H9 (cell line): ENCODE results near the gene PFDN1. TPM values are rescaled to one million over a fixed set of nuclear protein-coding genes. Genes with fewer than 3 reads are reported as not detected.

Experiments used
- DNase-seq: peaks from one replicate; pipeline ENCODE4 v3.0.0-alpha.2; 2017
- H2AFZ ChIP-seq: one replicate; pipeline ENCODE4 v1.6.1; 2013; ENCODE audit warnings: mild to moderate bottlenecking, low read length, control low read depth, moderate library complexity
- H2AK5ac ChIP-seq: 2 replicates; pipeline ENCODE4 v1.6.1; 2013; ENCODE audit warnings: low read length, control low read depth, mixed read lengths; ENCODE audit not compliant: insufficient read length
- H2BK120ac ChIP-seq: one replicate; pipeline ENCODE4 v1.6.1; 2013; ENCODE audit warnings: low read depth, mild to moderate bottlenecking, low read length, control low read depth, inconsistent platforms; ENCODE audit not compliant: poor library complexity, severe bottlenecking
- H2BK12ac ChIP-seq: 2 replicates; pipeline ENCODE4 v1.6.1; 2013; ENCODE audit warnings: low read length, control low read depth, mixed read lengths, low read depth; ENCODE audit not compliant: insufficient read length
- H2BK15ac ChIP-seq: 2 replicates; pipeline ENCODE4 v1.6.1; 2013; ENCODE audit warnings: low read depth, low read length, control low read depth
- H2BK20ac ChIP-seq: one replicate; pipeline ENCODE4 v1.6.1; 2013; ENCODE audit warnings: low read depth, mild to moderate bottlenecking, low read length, control low read depth, inconsistent platforms; ENCODE audit not compliant: poor library complexity, severe bottlenecking
- H2BK5ac ChIP-seq: 2 replicates; pipeline ENCODE4 v1.6.1; 2013; ENCODE audit warnings: low read length, control low read depth, mixed read lengths; ENCODE audit not compliant: insufficient read length
- H3K14ac ChIP-seq: 2 replicates; pipeline ENCODE4 v1.6.1; 2013; ENCODE audit warnings: low read length, control low read depth; ENCODE audit not compliant: insufficient read depth
- H3K18ac ChIP-seq: 2 replicates; pipeline ENCODE4 v1.6.1; 2013; ENCODE audit warnings: low read depth, mild to moderate bottlenecking, mixed read lengths, low read length, control low read depth; ENCODE audit not compliant: insufficient read length
- H3K23ac ChIP-seq: 2 replicates; pipeline ENCODE4 v1.6.1; 2013; ENCODE audit warnings: low read length, control low read depth, mixed read lengths, low read depth; ENCODE audit not compliant: insufficient read length
- H3K23me2 ChIP-seq: 2 replicates; pipeline ENCODE4 v1.6.1; 2013; ENCODE audit warnings: low read depth, mild to moderate bottlenecking, mixed read lengths, low read length, control low read depth; ENCODE audit not compliant: insufficient read length, poor library complexity, severe bottlenecking
- H3K27ac ChIP-seq: 2 replicates; pipeline ENCODE4 v1.5.1; 2013; ENCODE audit warnings: low read length, control low read depth, mixed read lengths, low read depth; ENCODE audit not compliant: insufficient read length
- H3K27me3 ChIP-seq: 2 replicates; pipeline ENCODE4 v1.6.1; 2013; ENCODE audit warnings: low read length, control low read depth, inconsistent platforms; ENCODE audit not compliant: insufficient read depth
- H3K4ac ChIP-seq: 2 replicates; pipeline ENCODE4 v1.6.1; 2013; ENCODE audit warnings: low read depth, mild to moderate bottlenecking, control low read depth, inconsistent platforms, low read length, moderate library complexity
- H3K4me1 ChIP-seq: 2 replicates; pipeline ENCODE4 v1.6.1; 2013; ENCODE audit warnings: low read length, control low read depth, inconsistent platforms; ENCODE audit not compliant: insufficient read depth
- H3K4me2 ChIP-seq: 2 replicates; pipeline ENCODE4 v1.6.1; 2013; ENCODE audit warnings: low read length, control low read depth, mixed read lengths; ENCODE audit not compliant: insufficient read length, insufficient read depth
- H3K56ac ChIP-seq: 2 replicates; pipeline ENCODE4 v1.6.1; 2013; ENCODE audit warnings: low read depth, mild to moderate bottlenecking, mixed read lengths, low read length, control low read depth; ENCODE audit not compliant: insufficient read length
- H3K79me1 ChIP-seq: 2 replicates; pipeline ENCODE4 v1.6.1; 2013; ENCODE audit warnings: low read depth, mild to moderate bottlenecking, moderate library complexity, low read length, control low read depth, inconsistent platforms; ENCODE audit not compliant: insufficient read depth, poor library complexity, severe bottlenecking
- H3K79me2 ChIP-seq: 2 replicates; pipeline ENCODE4 v1.6.1; 2013; ENCODE audit warnings: low read length, control low read depth, inconsistent platforms; ENCODE audit not compliant: insufficient read depth
- H3K9ac ChIP-seq: 2 replicates; pipeline ENCODE4 v1.6.1; 2013; ENCODE audit warnings: low read length, control low read depth, mixed read lengths; ENCODE audit not compliant: insufficient read length; ENCODE audit errors: extremely low read depth
- H3K9me3 ChIP-seq: one replicate; pipeline ENCODE4 v1.6.1; 2013; ENCODE audit warnings: low read depth, low read length, inconsistent platforms; ENCODE audit not compliant: control insufficient read depth
- H3T11ph ChIP-seq: one replicate; pipeline ENCODE4 v1.6.1; 2013; ENCODE audit warnings: mild to moderate bottlenecking, low read length, control low read depth, inconsistent platforms
- H4K20me1 ChIP-seq: one replicate; pipeline ENCODE4 v1.6.1; 2013; ENCODE audit not compliant: control insufficient read depth, insufficient read length, insufficient read depth
- H4K5ac ChIP-seq: 2 replicates; pipeline ENCODE4 v1.6.1; 2013; ENCODE audit warnings: low read depth, mild to moderate bottlenecking, mixed read lengths, low read length, control low read depth; ENCODE audit not compliant: insufficient read length
- H4K8ac ChIP-seq: replicated peaks from 2 replicates; pipeline ENCODE4 v1.6.1; 2013; ENCODE audit warnings: low read length, control low read depth, mixed read lengths, low read depth; ENCODE audit not compliant: insufficient read length
- H4K91ac ChIP-seq: 2 replicates; pipeline ENCODE4 v1.6.1; 2013; ENCODE audit warnings: low read depth, mild to moderate bottlenecking, moderate library complexity, mixed read lengths, low read length, control low read depth; ENCODE audit not compliant: insufficient read length
- H3K27ac Mint-ChIP-seq, 3 experiments: 2 replicates in 2 of 3; 3 replicates in 1 of 3; pipeline ENCODE4 v1.8.0; 2020 to 2021; ENCODE audit warnings: mixed read lengths in 3 of 3, mild to moderate bottlenecking in 1 of 3, moderate library complexity in 1 of 3
- H3K27me3 Mint-ChIP-seq: 2 replicates; pipeline ENCODE4 v1.8.0; 2021; ENCODE audit warnings: low read depth, mild to moderate bottlenecking, moderate library complexity, mixed read lengths
- H3K36me3 Mint-ChIP-seq, 3 experiments: 2 replicates in 2 of 3; 3 replicates in 1 of 3; pipeline ENCODE4 v1.8.0; 2020 to 2021; ENCODE audit warnings: low read depth in 3 of 3, mixed read lengths in 3 of 3; ENCODE audit not compliant: insufficient read depth in 1 of 3
- H3K4me1 Mint-ChIP-seq, 2 experiments: 2 replicates each; pipeline ENCODE4 v1.8.0; 2020; ENCODE audit warnings: mixed read lengths in 2 of 2
- H3K4me3 Mint-ChIP-seq, 2 experiments: 2 replicates in 1 of 2; 3 replicates in 1 of 2; pipeline ENCODE4 v1.8.0; 2020 to 2021; ENCODE audit warnings: mild to moderate bottlenecking in 2 of 2, mixed read lengths in 2 of 2, moderate library complexity in 1 of 2
- H3K9me3 Mint-ChIP-seq, 2 experiments: 2 replicates in 1 of 2; 3 replicates in 1 of 2; pipeline ENCODE4 v1.8.0; 2020; ENCODE audit warnings: mild to moderate bottlenecking in 2 of 2, mixed read lengths in 2 of 2, moderate library complexity in 1 of 2
- CTCF ChIP-seq: fragments of 200-600 bp; sonication (generic); conservative IDR thresholded peaks from 3 replicates; pipeline ENCODE4 v1.8.0; 2021; ENCODE audit warnings: antibody characterized with exemption, mild to moderate bottlenecking
- WGBS: extraction: QIAGEN DNeasy Blood & Tissue Kit; methylation state at CpG from one replicate; pipeline ENCODE4 v1.1.7; 2013; ENCODE audit warnings: missing lambda C conversion rate, low lambda C conversion rate, mixed read lengths; ENCODE audit not compliant: insufficient read length; ENCODE audit errors: extremely low coverage; 5-methylcytosine and 5-hydroxymethylcytosine counted together
- total RNA-seq: library from RNA; stranded (reverse); gene quantifications from 2 replicates; pipeline ENCODE4 v1.2.1, GENCODE V29; 2021

The PFDN1 gene
- total RNA-seq, 1 experiment from 2014 or later, result 58.3 TPM

- TF ChIP-seq CTCF, result no peak
- no peaks in the 10 kb centered on the region for H3K4me1 ChIP-seq
- no CpG with 5 or more reads among the region's 1 CpG for WGBS
These were observed 4.7 kb downstream of the PFDN1 start for GRCh38 chr5:140298183-140298601.

More at GRCh38 chr5:140298183-140298601, 4.7 kb downstream of the PFDN1 start:
- Mint-ChIP-seq H3K36me3 (peaks cover 3 to 21% (median 21%) of the 10 kb centered on the region in 3 experiments), H3K27me3 (no peaks in the 10 kb centered on the region; the same call in 1 of the 2 replicates), H3K9me3 (peaks cover 0 to 2% of the 10 kb centered on the region in 2 experiments; a peak in 1 of 5 replicates), H3K4me3 (no peak overlapping the region), H3K27ac (no peak overlapping the region), H3K4me1 (peaks cover 7 to 22% of the 10 kb centered on the region in 2 experiments)
- H3K9ac ChIP-seq, result no peak overlapping the region
- no peak overlapping the region for H3K23ac ChIP-seq
- H2BK15ac ChIP-seq, result no peak overlapping the region
- H3K4me2 ChIP-seq, result no peak overlapping the region
- H2AFZ ChIP-seq, result no peak overlapping the region
- no peaks in the 10 kb centered on the region for H3K27me3 ChIP-seq
- H4K91ac ChIP-seq, result no peak overlapping the region
- H3K56ac ChIP-seq, result no peak overlapping the region
- no peak overlapping the region for H2AK5ac ChIP-seq
- H3K9me3 ChIP-seq, result no peaks in the 10 kb centered on the region
- peaks cover 10% of the 10 kb centered on the region; the same call in 1 of the 2 replicates for H3K79me2 ChIP-seq
- H3K23me2 ChIP-seq, result peaks cover 8% of the 10 kb centered on the region
- no peak overlapping the region for H2BK5ac ChIP-seq
- H3T11ph ChIP-seq, result no peak overlapping the region
- H4K20me1 ChIP-seq, result no peaks in the 10 kb centered on the region
- no peak overlapping the region for H4K8ac ChIP-seq
- no peak overlapping the region for H3K18ac ChIP-seq
- H2BK20ac ChIP-seq, result no peak overlapping the region
- DNase-seq, result no peak
- no peak overlapping the region for H2BK12ac ChIP-seq
- no peak overlapping the region for H4K5ac ChIP-seq
- H3K4ac ChIP-seq, result no peak overlapping the region
- no peak overlapping the region for H2BK120ac ChIP-seq
- H3K27ac ChIP-seq, result no peak overlapping the region
- H3K79me1 ChIP-seq, result peaks cover 11% of the 10 kb centered on the region
- no peak overlapping the region for H3K14ac ChIP-seq
